Neural progenitor cell (in vitro differentiated cells): Measurements from ENCODE around the gene KRT12. TPM values are rescaled to one million over a fixed set of nuclear protein-coding genes. Genes with fewer than 3 reads are reported as not detected.

Experiments
- DNase-seq: peaks from one replicate; pipeline ENCODE4 v3.0.0-alpha.2; 2016; ENCODE audit warnings: low spot score
- H2AFZ ChIP-seq: fragments of 200-600 bp; sonication (generic); replicated peaks from 2 replicates; pipeline ENCODE4 v1.6.1; 2016; ENCODE audit warnings: antibody characterized with exemption
- H3F3A ChIP-seq: fragments of 200-600 bp; sonication (generic); 2 replicates; pipeline ENCODE4 v1.6.1; 2016; ENCODE audit warnings: antibody characterized with exemption, low read depth
- H3K27ac ChIP-seq: fragments of 200-600 bp; sonication (generic); 2 replicates; pipeline ENCODE4 v1.5.1; 2016; ENCODE audit warnings: mild to moderate bottlenecking
- H3K27me3 ChIP-seq: fragments of 200-600 bp; sonication (generic); 2 replicates; pipeline ENCODE4 v1.6.1; 2016; ENCODE audit warnings: mild to moderate bottlenecking, moderate library complexity
- H3K36me3 ChIP-seq: fragments of 200-600 bp; sonication (generic); 2 replicates; pipeline ENCODE4 v1.5.1; 2016
- H3K4me1 ChIP-seq: fragments of 200-600 bp; sonication (generic); 2 replicates; pipeline ENCODE4 v1.6.1; 2016; ENCODE audit warnings: mixed run types
- H3K4me2 ChIP-seq: fragments of 200-600 bp; sonication (generic); 2 replicates; pipeline ENCODE4 v1.6.1; 2016
- H3K4me3 ChIP-seq: fragments of 200-600 bp; sonication (generic); 2 replicates; pipeline ENCODE4 v1.5.1; 2016
- H3K79me2 ChIP-seq: fragments of 200-600 bp; sonication (generic); 2 replicates; pipeline ENCODE4 v1.6.1; 2016; ENCODE audit warnings: low read depth
- H3K9ac ChIP-seq: fragments of 200-600 bp; sonication (generic); 2 replicates; pipeline ENCODE4 v1.6.1; 2016
- H3K9me3 ChIP-seq: fragments of 200-600 bp; sonication (generic); 2 replicates; pipeline ENCODE4 v1.5.1; 2016; ENCODE audit warnings: low read depth
- H4K20me1 ChIP-seq: fragments of 200-600 bp; sonication (generic); 2 replicates; pipeline ENCODE4 v1.6.1; 2016; ENCODE audit warnings: low read depth
- H3K27ac Mint-ChIP-seq: 3 replicates; pipeline ENCODE4 v1.8.0; 2021; ENCODE audit warnings: mixed read lengths
- H3K27me3 Mint-ChIP-seq: 2 replicates; pipeline ENCODE4 v1.8.0; 2022; ENCODE audit warnings: low read depth, mild to moderate bottlenecking, inconsistent platforms, moderate library complexity, mixed read lengths; ENCODE audit not compliant: insufficient read depth
- H3K36me3 Mint-ChIP-seq: 3 replicates; pipeline ENCODE4 v1.8.0; 2021; ENCODE audit warnings: mixed read lengths
- H3K4me1 Mint-ChIP-seq: 3 replicates; pipeline ENCODE4 v1.8.0; 2021; ENCODE audit warnings: mixed read lengths
- H3K4me3 Mint-ChIP-seq: 3 replicates; pipeline ENCODE4 v1.8.0; 2021; ENCODE audit warnings: mild to moderate bottlenecking, moderate library complexity, mixed read lengths
- H3K9me3 Mint-ChIP-seq: 3 replicates; pipeline ENCODE4 v1.8.0; 2020; ENCODE audit warnings: mixed read lengths
- CTCF ChIP-seq: fragments of 200-600 bp; sonication (generic); IDR thresholded peaks from 2 replicates; pipeline ENCODE4 v1.5.1; 2017; ENCODE audit warnings: antibody characterized with exemption, mild to moderate bottlenecking
- EZH2 ChIP-seq: fragments of 200-600 bp; sonication (generic); IDR thresholded peaks from 2 replicates; pipeline ENCODE4 v1.6.1; 2017; ENCODE audit warnings: antibody characterized with exemption, mild to moderate bottlenecking, moderate library complexity
- EZH2phosphoT487 ChIP-seq: fragments of 200-600 bp; sonication (generic); IDR thresholded peaks from 2 replicates; pipeline ENCODE4 v1.6.1; 2017; ENCODE audit warnings: antibody characterized with exemption
- total RNA-seq: library from RNA; depleted of rRNA; stranded (reverse); fragments of >200 nt; gene quantifications from 2 replicates; pipeline ENCODE4 v1.2.3, GENCODE V29; 2015; ENCODE audit warnings: low replicate concordance

KRT12 gene
- total RNA-seq, 1 donor from 2014 or later: not detected

GRCh38 chr17:40905370-40905769 is 38.3 kb upstream of the KRT12 start:
- no peak for DNase-seq
- H3K4me3 Mint-ChIP-seq: no peak overlapping the region
- Histone ChIP-seq H3K4me2 (no peak overlapping the region), H3K9me3 (no peaks in the 10 kb centered on the region), H3K4me3 (no peak overlapping the region), H3K27ac (no peak overlapping the region), H3K27me3 (no peaks in the 10 kb centered on the region), H3F3A (no peaks in the 10 kb centered on the region), H2AFZ (no peak overlapping the region), H3K79me2 (no peaks in the 10 kb centered on the region), H4K20me1 (no peaks in the 10 kb centered on the region), H3K36me3 (no peaks in the 10 kb centered on the region), H3K9ac (no peak overlapping the region), H3K4me1 (peaks cover 18% of the 10 kb centered on the region)
- H3K9me3 Mint-ChIP-seq: no peaks in the 10 kb centered on the region
- H3K36me3 Mint-ChIP-seq: no peaks in the 10 kb centered on the region
- peaks cover 3% of the 10 kb centered on the region for H3K27me3 Mint-ChIP-seq
- H3K27ac Mint-ChIP-seq: no peak overlapping the region
- peaks cover 4% of the 10 kb centered on the region for H3K4me1 Mint-ChIP-seq
- no peak for TF ChIP-seq EZH2
- TF ChIP-seq CTCF: no peak
- TF ChIP-seq EZH2phosphoT487: no peak

- Histone ChIP-seq H3K4me1 (peaks cover 2% of the 10 kb centered on the region), H3K9me3 (no peaks in the 10 kb centered on the region), H2AFZ (no peak overlapping the region), H3K4me3 (no peak overlapping the region), H3K27me3 (no peaks in the 10 kb centered on the region), H3F3A (no peaks in the 10 kb centered on the region), H3K9ac (no peak overlapping the region), H4K20me1 (no peaks in the 10 kb centered on the region), H3K79me2 (no peaks in the 10 kb centered on the region), H3K27ac (no peak overlapping the region), H3K36me3 (no peaks in the 10 kb centered on the region), H3K4me2 (no peak overlapping the region)
- Mint-ChIP-seq H3K27ac (no peak overlapping the region), H3K4me3 (no peak overlapping the region), H3K27me3 (peaks cover 3% of the 10 kb centered on the region), H3K36me3 (no peaks in the 10 kb centered on the region), H3K9me3 (no peaks in the 10 kb centered on the region), H3K4me1 (no peaks in the 10 kb centered on the region)
- DNase-seq: no peak
- TF ChIP-seq EZH2: no peak
- no peak for TF ChIP-seq EZH2phosphoT487
- TF ChIP-seq CTCF: no peak
These were observed 36.3 kb upstream of the KRT12 start for GRCh38 chr17:40903129-40903847.

- Histone ChIP-seq H3K36me3 (no peaks in the 10 kb centered on the region), H3K9me3 (no peaks in the 10 kb centered on the region), H3K4me1 (no peaks in the 10 kb centered on the region), H3K9ac (no peak overlapping the region), H3K27me3 (no peaks in the 10 kb centered on the region), H2AFZ (no peak overlapping the region), H3K4me2 (no peak overlapping the region), H3K4me3 (no peak overlapping the region), H3K79me2 (no peaks in the 10 kb centered on the region), H4K20me1 (no peaks in the 10 kb centered on the region), H3K27ac (no peak overlapping the region), H3F3A (no peaks in the 10 kb centered on the region)
- no peak for TF ChIP-seq CTCF
- TF ChIP-seq EZH2: no peak
- no peak for TF ChIP-seq EZH2phosphoT487
- Mint-ChIP-seq H3K36me3 (no peaks in the 10 kb centered on the region), H3K27ac (no peak overlapping the region), H3K27me3 (peaks cover 3% of the 10 kb centered on the region), H3K4me3 (no peak overlapping the region), H3K4me1 (no peaks in the 10 kb centered on the region), H3K9me3 (no peaks in the 10 kb centered on the region)
- DNase-seq: no peak
These were observed 35.5 kb upstream of the KRT12 start for GRCh38 chr17:40902498-40902897.
